Renal cortex interstitium (tissue), 11 donors: Measurements from ENCODE around the gene CHCHD6. TPM values are rescaled to one million over a fixed set of nuclear protein-coding genes. Genes with fewer than 3 reads are reported as not detected.

Source experiments
- DNase-seq, 11 donors: peaks; one replicate each; pipeline ENCODE4 v3.0.0-alpha.2; 2013; ENCODE audit warnings: low read depth in 9 of 11, low spot score in 4 of 11; ENCODE audit errors: extremely low read depth in 1 of 11
- polyA plus RNA-seq, 3 donors: library from polyadenylated mRNA; unstranded; fragments of 120-200 nt; gene quantifications; one replicate each; pipeline ENCODE4 v1.2.1, GENCODE V29; 2013; ENCODE audit not compliant: insufficient read length in 3 of 3

The CHCHD6 gene
- polyA plus RNA-seq, 3 donors, result 15.7 to 22.3 (median 21.1) TPM

DNA sequence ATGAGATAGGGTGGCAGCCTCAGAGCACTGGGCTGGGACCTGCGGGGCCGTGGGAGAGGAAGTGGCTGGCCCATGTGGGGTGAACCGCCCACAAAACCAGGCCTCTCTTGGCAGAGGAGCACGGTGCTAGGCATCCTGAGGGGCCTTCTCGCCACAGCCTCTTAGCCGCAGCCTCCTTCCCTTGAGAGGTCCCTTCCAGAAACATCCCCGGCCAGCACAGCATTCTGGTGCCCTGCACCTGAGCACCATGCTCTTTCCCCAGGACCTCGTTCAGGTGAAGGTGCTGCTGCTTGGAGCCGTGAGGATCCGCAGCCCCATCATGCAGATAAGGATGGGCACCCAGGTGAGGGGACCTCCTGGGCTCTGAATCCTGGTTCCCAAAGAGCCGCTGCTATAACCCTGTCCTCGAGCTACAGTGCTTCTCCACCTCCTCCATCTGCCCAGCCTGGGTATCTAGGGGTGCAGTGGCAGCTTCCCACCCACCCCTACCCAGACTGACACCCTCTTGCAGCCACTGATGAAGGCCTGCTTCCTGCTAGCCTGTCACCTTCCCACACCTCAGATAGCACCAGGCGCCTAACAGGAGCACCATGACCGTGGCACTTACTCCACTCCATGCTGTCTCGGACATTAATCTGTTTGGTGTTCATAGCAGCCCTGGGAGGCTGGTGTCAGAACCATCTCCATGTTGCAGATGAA, 37.9 kb upstream of the CHCHD6 start:
- DNase-seq, result no peak

DNA sequence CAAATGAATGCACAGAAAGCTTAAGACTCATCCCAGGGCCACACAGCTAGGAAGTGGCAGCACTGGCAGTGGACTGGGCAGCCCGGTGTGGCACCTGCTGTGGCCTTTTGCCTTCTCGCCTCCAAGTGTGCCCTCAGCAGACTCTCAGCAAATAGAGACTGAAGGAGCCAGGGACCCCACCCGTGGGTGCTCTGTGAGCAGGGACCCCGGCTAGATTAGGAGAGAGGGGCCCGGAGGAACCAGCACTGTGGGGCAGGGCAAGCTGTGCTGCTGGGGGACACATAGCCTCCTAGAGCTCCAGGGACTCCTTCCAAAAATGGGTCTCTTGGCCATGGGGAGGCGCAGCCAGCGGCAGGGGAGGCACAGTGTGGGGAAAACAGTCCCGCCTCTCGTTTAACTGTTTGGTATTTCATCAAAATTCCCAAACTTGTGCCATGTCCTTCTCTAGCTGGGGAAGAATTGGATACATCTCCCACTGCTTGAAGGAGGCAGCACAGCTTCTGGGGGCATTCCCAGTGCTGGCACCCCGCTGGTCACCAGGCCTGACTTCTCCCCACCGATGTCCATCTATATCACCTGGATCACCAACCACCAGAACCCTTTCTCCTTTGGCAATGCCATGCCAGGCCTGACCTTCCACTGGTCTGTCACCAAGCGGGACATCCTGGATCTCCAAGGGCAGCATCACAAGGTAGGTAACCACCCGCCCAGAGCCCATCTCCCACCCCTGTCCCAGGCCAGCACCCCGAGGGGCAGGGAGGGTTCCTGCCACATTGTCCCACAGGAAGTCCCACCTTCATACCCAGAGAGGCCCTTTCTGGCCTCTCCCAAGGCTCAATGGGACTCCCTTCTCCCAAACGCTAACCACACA, 37.1 kb upstream of the CHCHD6 start:
- DNase-seq, result no peak

DNA sequence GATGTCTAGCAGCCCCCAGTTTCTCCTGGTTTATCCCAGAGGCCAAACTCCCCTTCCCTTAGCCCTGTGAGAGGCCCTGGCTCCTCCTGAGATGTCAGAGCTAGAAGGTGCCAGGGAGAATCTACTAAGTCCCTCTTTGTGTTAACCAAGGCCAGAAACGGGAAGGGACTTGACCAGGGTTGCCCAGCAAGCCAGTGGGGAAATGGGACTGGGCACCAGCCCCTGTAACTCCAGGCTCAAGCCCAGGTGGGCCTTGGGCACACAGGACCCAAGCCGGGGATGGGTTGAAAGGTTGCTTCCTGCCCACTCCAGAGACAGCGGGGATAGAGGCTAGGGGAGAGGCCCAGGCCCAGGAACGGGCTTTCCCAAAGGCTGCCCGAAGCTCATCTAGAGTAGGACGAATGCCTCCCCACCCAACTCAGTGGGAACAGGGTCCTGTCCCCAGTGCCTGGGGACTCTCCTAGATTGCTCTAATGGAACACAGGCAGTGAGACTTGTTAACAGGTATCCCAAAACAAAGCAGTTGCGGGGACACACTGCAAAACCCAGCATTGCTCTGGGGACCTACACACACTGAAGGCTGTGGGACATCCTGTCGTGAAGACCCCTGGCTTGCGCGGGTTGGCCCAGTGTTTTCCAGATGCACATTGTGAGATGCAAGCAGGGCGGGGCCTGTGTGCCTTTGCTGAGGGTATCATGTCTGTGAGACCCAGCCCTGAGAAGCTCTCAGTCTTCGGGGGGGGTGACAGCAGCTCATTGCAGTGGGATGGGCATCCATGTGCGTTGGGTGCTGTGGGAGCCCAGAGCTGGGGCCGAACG, 36.2 kb upstream of the CHCHD6 start:
- no peak for DNase-seq

DNA sequence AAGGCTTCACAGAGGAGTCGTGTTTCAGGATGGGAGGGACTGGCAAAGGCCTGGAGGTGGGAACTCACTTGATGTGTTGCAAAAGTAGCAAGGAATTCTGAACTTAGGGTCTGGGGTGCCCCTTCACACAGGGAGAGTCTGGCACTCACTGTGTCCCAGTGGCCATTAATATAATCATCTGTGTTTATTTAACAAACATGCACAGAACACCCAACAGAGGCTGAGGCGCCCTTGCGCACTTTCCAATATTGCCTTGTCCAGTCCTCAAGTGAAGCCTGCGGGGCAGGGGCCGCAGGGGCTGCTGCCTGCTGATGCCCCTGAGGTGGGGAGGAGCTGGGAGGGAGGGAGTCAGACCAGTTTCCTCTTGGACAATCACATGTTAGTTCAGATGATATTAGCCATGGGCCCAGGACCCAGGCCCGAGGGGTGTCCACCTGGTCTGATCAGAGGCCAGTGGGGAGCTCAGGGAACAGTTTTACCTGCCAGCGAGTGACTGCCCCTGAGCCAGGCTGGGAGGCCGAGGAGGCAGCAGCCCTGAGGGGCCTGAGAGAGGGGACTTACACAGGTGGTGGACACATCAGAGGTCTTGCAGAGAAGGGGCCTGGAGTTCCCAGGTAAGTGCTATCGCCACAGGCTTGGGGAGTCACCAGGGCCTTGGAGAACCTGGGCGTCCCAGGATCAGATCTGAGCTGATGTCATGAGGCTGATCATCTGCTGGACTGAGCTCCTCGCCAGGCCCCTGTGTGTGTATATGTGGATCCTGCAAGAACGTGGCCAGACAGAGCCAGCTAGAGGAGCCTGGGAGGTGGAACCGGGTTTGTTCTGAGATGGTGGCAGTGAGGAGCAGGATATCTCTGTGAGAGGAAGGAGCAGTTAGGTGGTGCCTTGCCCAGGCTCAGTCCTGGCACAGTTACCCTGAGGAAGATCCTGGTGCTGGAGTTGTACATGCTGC, 35.3 kb upstream of the CHCHD6 start:
- no peak for DNase-seq

DNA sequence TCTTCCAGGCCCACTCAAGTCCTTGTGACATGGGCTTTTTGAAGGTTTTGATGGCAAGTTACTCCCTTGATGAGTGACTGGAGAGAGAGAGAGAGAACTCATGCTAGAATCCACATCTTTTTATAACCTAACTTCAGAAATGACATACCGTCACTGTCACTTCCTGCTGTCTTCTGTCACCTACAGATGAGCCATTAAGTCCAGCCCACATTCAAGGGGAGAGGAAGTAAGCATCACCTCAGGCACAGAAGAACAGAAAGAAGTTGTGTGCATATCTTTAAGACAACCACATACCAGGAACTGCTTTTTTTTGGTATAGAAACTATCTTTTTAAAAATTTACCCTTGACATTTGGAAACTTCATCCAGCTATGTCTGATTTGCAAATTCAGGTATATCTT, 32.5 kb upstream of the CHCHD6 start:
- no peak for DNase-seq

DNA sequence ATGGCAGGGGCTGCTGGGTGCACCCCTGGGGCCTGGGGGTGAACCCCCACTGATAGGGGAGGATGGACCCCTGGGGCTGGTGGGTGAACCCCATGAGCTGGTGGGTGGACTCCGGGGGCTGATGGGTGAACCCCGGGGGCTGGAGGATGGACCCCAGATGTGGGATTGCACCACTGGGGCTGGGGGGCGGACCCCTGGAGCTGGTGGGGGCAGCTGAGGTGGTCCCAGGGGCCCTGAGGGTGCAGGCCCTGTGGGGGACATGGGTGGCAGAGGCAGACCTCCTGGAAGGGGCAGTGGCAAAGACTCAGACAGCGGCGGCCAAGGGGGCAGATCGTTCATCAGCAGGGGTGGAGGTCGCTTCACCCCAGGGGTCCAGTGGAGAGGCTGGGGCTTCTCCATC, 31.7 kb upstream of the CHCHD6 start:
- no peak for DNase-seq

DNA sequence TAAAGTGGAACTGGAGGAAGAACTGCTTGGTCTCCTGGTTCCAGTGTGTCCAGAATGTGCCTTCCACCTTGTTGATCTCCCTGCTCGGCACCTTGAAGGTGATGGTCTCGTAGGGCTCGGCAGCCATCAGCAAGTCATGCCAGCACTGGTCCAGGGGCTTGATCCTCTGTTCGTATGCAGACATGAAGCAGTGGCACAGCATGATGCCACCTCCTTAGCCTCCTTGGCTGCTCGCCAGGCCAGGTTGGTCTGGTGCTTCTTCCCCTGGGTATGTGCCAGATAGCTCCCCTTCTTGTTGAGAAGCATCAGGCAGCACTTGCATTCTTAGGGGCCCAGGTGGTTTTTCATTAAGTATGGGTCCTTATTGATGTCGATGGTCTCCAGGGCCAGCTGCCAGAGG, 31.3 kb upstream of the CHCHD6 start:
- no peak for DNase-seq

DNA sequence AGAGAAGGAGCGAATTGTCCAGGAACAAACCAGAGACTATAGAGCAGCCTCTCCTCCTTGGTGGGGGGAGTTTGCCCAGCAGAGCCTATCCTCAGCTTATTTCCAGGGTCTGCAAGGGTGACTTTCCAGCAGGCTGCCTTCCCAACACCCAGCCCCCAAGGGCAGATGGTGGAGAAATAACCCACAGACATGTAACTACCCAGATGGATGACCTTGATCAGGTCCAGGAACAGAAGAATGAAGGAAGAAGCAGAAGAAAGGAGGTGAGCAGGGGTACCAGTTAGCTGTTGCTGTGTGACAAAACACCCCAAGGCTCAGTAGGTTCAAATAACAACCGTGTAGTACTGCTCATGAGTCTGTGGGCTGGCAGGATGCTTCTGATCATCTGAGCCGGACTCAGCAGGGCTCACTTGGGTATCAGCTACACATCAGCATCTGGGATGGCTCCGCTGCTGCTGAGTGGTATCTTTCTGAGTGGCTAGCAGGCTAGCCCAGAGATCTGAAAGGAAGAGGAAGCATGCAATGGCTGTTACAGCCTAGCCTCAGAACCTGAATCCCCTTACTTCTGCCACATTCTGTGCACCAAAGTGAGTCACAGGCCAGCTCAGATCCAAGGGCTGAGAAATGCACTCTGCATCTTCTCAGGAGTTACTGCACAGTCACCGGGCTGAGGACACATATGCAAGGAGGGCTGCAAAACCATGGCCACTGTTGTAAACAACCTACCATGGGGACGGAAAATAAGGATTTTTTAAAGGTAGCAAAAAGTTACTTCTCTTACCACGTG, 26.9 kb upstream of the CHCHD6 start:
- DNase-seq, result no peak

DNA sequence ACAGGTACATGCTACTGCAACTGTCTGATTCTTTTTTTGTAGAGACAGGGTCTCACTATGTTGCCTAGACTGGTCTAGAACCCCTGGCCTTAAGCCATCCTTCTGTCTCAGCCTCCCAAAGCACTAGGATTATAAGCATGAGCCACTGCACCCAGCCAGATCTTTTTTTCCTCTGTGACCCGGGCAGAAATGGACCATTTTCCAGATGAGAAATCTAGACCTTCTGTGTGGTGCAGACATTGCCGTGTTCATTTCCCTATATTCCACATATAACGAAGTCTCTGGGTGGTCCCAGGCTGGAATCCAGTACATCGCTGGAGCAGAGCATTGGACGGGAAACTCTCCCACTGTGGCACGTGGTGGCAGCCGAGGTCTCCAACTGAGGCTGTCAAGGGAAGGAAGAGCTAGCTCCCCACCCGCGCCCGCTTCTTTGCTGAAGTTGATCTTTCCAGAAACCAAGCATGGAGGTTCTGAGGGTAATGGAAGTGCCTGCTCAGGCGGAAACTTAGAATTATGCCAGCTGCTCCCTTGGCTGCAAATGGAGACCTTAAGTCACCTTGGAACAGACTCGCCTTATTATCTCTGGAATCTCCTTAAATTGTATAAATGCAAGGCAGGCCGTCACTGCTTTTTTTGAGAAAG, 26.1 kb upstream of the CHCHD6 start:
- DNase-seq, result no peak

DNA sequence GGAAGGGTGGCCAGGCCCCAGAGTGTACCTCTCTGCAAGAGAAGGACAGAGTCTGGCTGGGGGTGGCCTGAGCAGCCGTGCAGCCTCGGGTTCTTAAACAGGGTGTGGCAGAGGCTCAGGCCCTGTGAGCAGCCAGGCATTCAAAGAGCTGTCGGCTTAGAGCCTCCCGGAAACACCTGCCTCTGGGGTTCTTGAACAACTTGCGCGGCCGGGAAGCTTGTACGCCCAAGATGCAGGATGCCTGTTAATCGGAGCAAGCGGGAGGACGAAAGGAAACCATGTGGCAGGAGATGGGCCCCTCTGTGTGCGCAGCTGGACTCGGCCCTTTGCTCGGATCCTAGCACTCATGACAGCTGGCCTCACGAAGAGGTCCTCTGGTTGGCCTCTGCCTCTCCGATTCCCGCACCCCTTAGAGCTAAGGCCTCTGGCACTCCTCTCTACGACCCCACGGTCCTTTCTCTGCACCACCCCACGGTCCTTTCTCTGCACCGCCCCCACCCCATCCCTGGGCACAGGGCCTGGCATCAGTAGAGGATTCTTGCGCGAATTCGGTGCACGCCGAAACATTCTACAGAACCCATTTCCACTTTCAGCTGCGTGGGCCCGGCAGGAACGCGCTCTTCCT, 25.2 kb upstream of the CHCHD6 start:
- DNase-seq, result no peak

DNA sequence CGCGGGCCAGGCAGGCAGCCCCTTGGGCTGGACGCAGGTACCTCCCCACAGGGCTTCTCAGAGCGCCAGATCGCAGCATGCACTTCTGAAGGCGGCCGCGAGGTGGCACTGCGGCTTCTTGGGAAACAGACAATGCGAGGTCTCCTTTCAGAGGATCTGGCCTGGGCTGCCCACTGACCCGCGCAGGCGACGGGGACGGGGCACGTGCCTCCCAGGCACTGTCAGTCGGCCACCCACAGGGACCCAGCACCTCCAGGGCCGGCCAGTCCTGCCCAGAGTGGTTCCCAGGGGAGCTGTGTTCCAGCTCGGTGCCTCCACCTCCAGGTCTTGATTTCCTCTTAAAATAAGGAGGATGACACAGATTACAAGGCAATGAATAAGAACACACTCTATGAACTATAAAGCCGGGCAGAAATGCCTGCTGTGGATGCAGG, 24.7 kb upstream of the CHCHD6 start:
- peak in 8 of 11 donors; percentile 59 to 77 (median 70) for DNase-seq

DNA sequence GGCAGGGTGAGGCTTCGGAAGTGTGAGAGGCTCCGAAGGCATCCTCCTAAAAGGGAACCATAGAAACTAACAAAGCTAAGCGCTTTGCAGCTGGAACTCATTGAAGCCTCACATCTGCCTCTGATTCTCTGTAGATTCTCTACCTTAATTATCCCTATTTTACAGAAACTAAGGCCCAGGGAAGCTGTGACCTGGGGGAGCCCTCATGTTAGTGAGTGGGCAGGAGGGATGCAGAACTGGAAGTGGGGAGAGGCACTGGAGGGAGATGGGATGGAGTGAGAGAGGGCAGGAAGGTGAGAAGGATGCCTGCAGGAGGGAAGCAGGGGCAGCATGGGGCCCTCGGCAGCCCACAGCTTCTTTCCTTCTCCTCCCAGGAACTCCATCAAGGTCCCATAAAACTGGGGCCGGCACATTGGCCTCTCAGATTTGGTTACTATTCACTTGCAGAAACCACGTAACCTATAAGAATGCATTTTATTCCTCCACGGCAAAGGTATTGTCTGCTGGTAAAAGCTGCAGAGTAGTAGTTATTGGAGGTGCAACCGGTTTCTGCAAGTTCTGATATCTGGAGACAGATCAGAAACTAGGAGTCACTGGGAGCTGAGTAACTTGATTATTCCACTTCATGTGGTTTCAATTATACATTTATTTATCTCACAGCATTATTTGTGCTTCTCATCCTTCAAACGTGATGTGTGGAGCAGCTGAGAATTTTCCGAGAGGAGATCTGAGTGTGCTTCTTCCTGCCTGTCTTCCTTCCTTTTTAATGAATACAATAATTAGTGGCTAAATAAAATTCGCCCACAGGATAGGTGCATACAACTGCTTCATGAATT, 24.0 kb upstream of the CHCHD6 start:
- DNase-seq, result no peak

DNA sequence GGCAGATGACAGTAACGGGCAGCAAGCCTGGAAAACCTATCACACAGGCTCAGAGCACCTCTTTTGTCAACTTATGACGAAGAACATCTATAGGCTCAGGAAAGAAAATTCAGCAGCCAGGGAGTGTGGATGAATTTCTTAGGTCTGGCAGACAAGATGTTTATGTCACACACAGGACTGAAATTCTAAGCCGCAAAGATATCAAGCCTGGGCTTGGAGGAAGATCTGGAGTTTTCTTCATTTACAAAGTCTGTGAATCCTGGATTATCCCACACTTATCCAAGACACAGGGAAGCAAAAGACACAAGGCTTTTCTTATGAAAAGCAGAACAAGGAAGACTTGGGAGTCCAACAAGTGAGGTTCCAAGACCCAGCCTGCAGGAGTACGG, 23.4 kb upstream of the CHCHD6 start:
- no peak for DNase-seq

DNA sequence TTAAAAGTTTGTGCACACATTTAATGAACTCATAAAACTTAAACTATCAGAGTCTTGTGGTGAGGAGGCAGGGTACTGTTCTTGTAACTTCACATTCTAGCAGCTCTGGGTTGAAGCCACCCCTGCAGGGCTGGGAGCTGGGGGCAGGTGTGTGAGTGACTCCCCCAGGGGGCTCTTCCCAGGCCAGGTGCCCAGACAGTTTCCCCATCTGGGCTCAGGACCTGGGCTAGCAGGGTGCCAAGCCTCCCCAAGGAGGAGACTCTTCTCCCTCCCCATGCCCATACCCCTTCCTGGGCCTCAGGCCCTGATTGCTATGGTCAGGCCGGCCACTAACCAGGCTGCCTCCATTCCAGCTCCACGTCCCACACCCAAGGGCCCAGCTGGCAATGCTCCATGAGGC, 22.0 kb upstream of the CHCHD6 start:
- no peak for DNase-seq

DNA sequence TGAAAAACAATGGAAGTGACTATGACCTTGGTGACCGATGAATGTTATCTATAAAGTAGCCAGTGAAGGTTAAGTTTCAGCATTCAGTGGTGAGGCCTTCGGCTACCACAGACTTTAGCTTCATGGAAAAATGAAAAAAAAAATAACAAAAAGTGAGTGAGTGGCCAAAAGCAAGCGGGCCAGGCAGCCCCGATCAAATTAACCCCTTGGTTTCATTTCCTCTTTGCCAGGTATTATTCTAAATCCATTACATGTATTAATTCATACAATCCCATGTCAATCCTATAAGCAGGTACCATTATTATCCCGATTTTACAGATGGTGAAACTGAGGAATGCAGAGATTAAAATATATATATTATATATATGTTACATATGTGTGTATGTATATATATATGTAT, 21.0 kb upstream of the CHCHD6 start:
- DNase-seq, result no peak

DNA sequence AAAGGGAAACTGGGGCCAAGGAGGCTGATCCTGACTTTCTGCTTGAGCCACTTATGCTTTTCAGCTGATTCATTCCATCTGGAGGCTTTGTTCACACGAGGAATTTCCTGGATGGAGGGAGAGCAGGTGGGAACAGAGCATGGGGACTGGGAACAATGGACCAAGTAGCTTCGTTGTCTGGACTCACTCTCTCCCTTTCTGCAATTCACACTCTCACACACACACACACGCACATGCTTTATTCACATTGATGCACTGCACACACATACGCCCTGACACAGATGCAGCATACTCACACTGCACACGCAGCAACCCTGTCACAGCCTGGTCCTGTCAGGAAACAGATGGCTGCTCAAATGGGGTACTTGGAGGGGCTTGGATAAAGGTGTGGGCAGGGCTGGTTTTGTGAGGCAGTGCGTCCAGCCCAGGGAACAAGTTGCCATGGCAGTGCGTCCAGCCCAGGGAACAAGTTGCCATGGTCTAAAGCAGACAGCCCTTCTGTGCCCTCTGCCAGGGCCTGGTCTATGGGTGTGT, 19.8 kb upstream of the CHCHD6 start:
- DNase-seq, result peak in 3 of 11 donors; percentile 22 to 50 (median 43)
